Measurements from ENCODE around the gene COMMD1.
"Not testable (repeated sequence)": the region's sequence is repeated elsewhere in the genome, so short reads cannot be mapped to it uniquely, and the experiment has no call there.

COMMD1 gene

GRCh38 chr2:62065243-62065642, 159.8 kb downstream of the COMMD1 start:
- no peak for DNase-seq (ENCODE audit: low read depth in 3 of 3, low spot score in 1 of 3)

GRCh38 chr2:62071126-62071598, 165.7 kb downstream of the COMMD1 start:
- no peak for DNase-seq (ENCODE audit: low read depth in 3 of 3, low spot score in 1 of 3)

- DNase-seq (ENCODE audit: low read depth in 3 of 3, low spot score in 1 of 3): no peak
These were observed 166.5 kb downstream of the COMMD1 start for GRCh38 chr2:62071760-62072680.

- no peak for DNase-seq (ENCODE audit: low read depth in 3 of 3, low spot score in 1 of 3)
These were observed 168.8 kb downstream of the COMMD1 start for GRCh38 chr2:62074233-62074632.

GRCh38 chr2:62076980-62077638, 171.6 kb downstream of the COMMD1 start:
- no peak for DNase-seq (ENCODE audit: low read depth in 3 of 3, low spot score in 1 of 3)

GRCh38 chr2:62084801-62085200, 179.3 kb downstream of the COMMD1 start:
- DNase-seq (ENCODE audit: low read depth in 3 of 3, low spot score in 1 of 3): no peak

- DNase-seq (ENCODE audit: low read depth in 3 of 3, low spot score in 1 of 3): no peak
These were observed 184.2 kb downstream of the COMMD1 start for GRCh38 chr2:62089658-62090057.

GRCh38 chr2:62091471-62091870, 186.0 kb downstream of the COMMD1 start:
- DNase-seq (ENCODE audit: low read depth in 3 of 3, low spot score in 1 of 3): no peak

GRCh38 chr2:62099050-62099449, 193.6 kb downstream of the COMMD1 start:
- no peak for DNase-seq (ENCODE audit: low read depth in 3 of 3, low spot score in 1 of 3)

GRCh38 chr2:62099523-62100175, 194.2 kb downstream of the COMMD1 start:
- DNase-seq (ENCODE audit: low read depth in 3 of 3, low spot score in 1 of 3): no peak

- no peak for DNase-seq (ENCODE audit: low read depth in 3 of 3, low spot score in 1 of 3)
These were observed 196.4 kb downstream of the COMMD1 start for GRCh38 chr2:62101886-62102285.

GRCh38 chr2:62102402-62102920, 197.0 kb downstream of the COMMD1 start:
- DNase-seq (ENCODE audit: low read depth in 3 of 3, low spot score in 1 of 3): no peak

- no peak for DNase-seq (ENCODE audit: low read depth in 3 of 3, low spot score in 1 of 3)
These were observed 204.1 kb downstream of the COMMD1 start for GRCh38 chr2:62109554-62109953.

GRCh38 chr2:62110415-62111025, 205.0 kb downstream of the COMMD1 start:
- DNase-seq (ENCODE audit: low read depth in 3 of 3, low spot score in 1 of 3): no peak

- no peak for DNase-seq (ENCODE audit: low read depth in 3 of 3, low spot score in 1 of 3)
These were observed 206.7 kb downstream of the COMMD1 start for GRCh38 chr2:62112179-62112578.

GRCh38 chr2:62114564-62114963, 209.1 kb downstream of the COMMD1 start:
- no peak for DNase-seq (ENCODE audit: low read depth in 3 of 3, low spot score in 1 of 3)

GRCh38 chr2:62116983-62117382, 211.5 kb downstream of the COMMD1 start:
- no peak for DNase-seq (ENCODE audit: low read depth in 3 of 3, low spot score in 1 of 3)

GRCh38 chr2:62118160-62118559, 212.7 kb downstream of the COMMD1 start:
- DNase-seq (ENCODE audit: low read depth in 3 of 3, low spot score in 1 of 3): no peak

GRCh38 chr2:62119311-62119974, 214.0 kb downstream of the COMMD1 start:
- DNase-seq (ENCODE audit: low read depth in 3 of 3, low spot score in 1 of 3): no peak

- DNase-seq (ENCODE audit: low read depth in 3 of 3, low spot score in 1 of 3): not testable (repeated sequence)
These were observed 220.8 kb downstream of the COMMD1 start for GRCh38 chr2:62126239-62126638.
